NOMO-1 treated with DMSO at 0.1 percent for 48 hours (cell line): ENCODE results near the gene IL6R.
"Not testable (repeated sequence)": the region's sequence is repeated elsewhere in the genome, so short reads cannot be mapped to it uniquely, and the experiment has no call there.

Experiments used
- DNase-seq: peaks from one replicate; lab custom pipeline; 2025; ENCODE audit not compliant: unreplicated experiment; lab: John Stamatoyannopoulos, UW

IL6R gene

DNA sequence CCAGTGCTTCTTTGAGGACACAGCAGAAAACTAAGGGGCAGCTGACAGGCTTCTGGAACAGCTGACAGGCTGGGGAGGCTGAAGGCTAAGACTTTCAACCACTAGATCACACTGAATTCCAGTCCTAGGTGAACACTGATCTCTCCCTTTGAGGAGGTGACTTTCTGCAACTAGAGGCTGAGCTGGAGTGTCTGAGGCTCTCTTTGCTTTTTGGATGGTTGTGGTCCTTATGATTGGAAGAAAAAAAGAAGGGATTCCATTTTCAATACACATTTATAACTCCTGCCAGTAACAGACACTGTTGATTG lies 1.4 kb downstream of the IL6R start:
- no peak for DNase-seq

DNA sequence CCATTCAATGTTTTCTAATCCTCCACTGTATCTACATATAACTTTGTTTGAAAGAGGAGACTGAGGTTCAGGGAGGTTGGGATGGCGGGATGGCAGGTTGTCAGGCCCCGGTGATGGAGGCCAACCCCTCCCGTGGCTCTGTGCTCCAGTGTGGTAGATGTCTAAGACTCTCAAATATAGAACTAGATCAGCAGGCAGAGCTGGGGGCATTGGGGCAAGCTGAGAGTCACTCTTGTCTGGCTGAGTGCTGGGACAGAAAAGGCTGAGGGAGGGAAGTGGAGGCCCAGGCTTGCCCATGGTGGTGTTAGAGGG lies 1.7 kb downstream of the IL6R start:
- DNase-seq, result no peak

GRCh38 chr1:154407198-154408091 lies 2.3 kb downstream of the IL6R start:
- peak; percentile 92 for DNase-seq

- DNase-seq, result no peak
Observed at GRCh38 chr1:154408174-154408777, 3.1 kb downstream of the IL6R start.

- DNase-seq, result no peak
Observed at GRCh38 chr1:154410185-154410827, 5.2 kb downstream of the IL6R start.

- DNase-seq, result peak; percentile 52
Observed at GRCh38 chr1:154411525-154411924, 6.4 kb downstream of the IL6R start.

GRCh38 chr1:154413177-154413783 lies 8.1 kb downstream of the IL6R start:
- DNase-seq, result no peak

DNA sequence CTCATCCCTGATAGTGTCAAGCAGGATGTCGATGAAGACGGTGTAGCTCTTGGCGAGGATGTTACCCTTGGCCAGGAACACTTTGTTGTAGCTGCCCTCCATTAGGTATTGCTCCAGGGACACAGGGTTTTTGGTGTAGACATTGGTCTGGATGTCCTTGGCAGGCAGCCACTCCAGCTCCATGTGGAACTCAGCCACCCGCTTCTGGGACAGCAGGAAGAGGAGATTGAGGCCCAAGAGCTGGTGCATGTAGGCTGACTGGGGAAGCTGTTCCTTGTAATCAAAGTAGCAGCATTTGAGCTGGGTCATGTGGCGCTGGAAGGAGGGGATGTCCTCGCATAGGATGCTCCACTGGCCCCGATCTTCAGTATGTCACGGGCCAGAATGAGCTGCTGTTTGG lies 9.5 kb downstream of the IL6R start:
- DNase-seq, result no peak

DNA sequence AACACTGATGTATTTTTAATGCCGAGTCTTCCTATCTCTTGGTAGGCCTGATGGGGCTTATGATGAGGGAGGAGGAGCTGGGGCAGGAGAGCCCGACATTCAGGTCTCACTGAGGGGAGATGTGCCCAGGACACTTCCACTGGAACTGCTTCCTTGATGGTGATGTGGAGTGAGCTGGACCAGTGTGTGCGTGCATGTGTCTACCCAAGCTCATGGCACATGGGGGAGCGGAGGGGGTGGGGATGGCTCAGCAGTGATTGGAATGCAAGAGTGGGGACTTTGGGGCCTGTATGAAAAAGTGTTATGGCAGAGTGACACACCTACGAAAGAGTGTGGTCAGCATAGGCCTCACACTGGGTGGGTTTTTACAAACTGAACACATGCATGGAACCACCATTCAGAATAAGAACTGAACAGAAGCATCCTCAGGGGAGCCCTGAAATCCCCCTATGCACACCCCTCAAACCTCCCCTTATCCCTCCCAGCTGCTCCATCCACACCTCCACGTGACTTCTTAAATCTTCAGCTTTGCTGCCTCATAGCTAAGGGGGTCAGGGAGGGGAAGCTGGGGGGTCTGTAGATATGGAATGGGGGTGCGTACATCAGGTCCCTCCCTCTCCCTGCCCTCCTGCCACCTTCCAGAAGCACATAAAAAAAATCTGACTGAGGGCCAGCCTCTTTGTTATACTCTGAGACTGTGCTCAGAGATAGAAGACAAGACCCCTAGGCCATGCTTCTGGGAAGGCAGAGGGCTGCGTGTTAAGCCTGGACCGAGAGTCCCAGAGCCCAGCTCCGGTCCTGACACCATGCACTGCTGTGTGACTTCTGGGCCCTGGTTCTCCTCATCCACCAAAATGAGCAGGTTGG lies 11.6 kb downstream of the IL6R start:
- no peak for DNase-seq

DNA sequence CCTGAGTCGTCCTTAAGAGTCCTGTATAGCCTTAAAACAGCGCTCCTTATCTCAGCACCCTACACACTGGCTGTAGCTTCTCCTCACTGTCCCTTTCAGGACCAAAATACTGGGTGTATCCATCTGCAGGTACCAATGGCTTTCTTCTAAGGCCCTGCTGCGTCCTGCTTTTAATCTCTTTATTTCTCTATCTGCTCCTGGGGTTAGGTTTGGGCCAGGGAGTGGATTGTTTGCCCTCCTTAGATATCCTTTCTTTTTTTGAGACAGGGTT lies 12.1 kb downstream of the IL6R start:
- DNase-seq, result no peak

- no peak for DNase-seq
Observed at GRCh38 chr1:154418062-154418921, 13.1 kb downstream of the IL6R start.

DNA sequence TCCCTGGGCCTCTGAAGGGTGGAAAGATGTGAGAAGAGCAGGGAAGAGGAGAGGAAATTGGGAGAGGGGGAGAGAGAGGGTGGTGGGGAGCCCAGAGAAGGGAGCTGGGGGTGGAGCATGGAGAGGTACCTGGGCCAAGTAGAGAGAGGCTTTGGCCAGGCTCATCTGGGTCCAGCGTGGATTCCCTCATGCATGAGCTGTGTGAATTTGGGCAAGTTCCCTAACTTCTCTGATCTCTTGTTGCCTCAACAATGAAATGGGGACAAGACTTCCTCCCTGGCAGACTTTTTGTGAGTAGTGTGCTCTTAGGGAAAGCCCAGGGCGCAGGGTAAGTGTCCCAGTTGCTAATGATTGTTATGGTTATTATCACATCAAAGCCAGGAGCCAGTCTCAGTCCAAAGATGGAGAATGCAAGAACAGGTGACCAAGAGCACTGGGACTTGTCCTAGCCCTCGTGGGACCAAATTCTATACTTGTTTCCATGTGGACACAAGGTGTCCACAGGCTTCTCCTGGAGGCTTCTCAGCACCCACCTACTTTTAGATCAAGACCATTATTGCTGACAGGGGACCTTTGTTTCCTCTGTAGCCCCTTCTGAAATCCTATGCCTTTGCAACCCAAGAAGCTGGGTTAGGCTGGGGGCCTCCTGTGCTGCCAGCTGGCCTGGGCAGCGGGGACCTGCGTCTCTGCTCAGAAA lies 13.9 kb downstream of the IL6R start:
- DNase-seq, result no peak

DNA sequence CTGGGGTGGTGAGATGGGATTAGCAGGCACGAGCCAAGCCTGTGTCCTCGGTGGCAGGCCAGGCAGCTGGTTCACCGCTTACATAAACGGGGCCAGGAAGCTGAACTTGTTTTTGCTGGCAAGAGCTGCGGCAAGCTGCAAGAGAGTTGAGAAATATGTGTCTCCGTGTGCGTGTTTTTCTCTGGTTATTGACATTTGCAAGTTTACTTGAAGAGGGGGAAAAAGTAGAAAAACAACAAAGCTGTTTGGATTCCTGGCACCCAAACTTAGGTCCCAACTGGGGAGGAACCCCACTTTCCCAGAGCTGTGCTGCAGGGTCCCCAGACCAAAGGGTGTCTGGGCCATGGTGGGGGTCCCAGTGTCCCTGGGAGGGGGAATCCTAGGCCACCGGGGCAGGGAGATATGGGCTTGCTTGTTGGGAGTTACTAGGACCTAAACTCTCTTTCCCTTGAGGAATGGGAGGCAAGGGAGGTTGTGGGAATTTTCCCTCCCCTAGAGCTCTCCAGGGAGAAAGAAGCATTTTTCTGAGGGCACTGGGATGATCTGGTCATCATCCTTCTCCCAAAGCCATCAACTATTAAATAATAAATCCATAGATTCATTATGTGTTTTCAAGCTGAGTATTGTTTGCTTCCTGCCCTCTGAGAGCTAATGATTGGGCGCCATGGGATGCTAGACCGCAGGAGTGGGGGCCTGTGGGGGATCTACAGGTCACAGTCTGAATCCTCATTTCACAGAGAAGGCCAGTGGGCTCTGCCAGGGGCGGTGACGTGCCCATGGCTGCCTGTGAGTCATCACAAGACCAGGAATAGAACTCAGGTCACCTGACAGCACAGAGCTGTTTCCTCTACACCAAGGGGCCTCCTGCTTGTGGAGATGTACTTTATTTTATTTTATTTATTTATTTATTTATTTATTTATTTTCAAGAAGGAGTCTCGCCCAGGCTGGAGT lies 14.8 kb downstream of the IL6R start:
- peak; percentile 79 for DNase-seq

DNA sequence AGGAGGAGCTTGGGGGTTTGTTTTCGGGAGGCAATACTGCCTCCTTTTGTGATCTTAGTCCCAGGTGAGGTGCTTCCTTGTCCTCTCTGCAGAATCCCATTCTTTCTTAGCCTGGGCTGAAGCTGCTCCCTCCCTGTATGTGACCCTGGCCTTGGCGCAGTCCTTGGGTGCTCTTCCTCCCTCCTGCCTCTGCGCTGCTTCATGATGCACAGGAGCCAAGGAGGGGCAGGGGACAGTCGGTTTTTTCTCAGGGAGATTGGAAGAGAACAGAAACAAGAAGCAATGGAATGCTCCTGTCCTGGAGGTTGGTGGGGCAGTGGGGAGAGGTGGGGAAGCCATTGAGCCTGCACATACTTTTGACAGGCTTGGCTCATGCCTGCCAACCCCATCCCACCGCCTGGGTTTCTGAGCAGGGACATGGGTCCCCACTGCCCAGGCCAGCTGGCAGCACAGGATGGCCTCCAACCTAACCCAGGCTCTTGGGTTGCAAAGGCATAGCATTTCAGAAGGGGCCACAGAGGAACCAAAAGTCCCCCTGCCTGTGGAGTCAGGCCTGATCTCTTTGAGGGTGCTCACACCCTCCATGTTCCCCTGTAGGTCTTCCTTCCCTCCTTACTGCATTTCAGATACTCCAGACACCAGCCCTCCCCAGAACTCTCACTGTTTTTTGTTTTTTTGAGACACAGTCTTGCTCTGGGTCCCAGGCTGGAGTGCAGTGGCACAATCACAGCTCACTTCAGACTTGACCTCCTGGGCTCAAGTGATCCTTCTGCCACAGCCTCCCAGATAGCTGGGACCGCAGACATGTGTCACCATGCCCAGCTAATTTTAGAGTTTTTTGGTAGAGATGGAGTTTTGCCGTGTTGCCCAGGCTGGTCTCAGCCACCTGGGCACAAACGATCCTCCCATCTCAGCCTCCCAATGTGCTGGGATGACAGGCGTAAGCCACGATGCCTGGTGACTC lies 16.1 kb downstream of the IL6R start:
- no peak for DNase-seq

DNA sequence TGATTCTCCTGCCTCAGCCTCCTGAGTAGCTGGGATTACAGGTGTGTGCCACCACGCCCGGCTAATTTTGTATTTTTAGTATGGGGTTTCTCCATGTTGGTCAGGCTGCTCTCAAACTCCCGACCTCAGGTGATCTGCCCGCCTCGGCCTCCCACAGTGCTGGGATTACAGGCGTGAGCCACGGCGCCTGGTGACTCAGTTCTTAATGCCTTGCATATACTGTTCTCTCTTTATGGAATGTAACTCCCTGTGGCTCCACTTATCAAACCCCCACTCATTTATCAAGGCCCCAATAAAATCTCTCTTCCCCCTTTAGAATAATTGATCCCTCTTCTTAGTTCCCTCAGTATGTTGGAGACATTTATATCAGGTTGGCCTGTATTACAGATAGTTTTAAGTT lies 16.9 kb downstream of the IL6R start:
- not testable (repeated sequence) for DNase-seq

- no peak for DNase-seq
Observed at GRCh38 chr1:154422521-154422920, 17.4 kb downstream of the IL6R start.

GRCh38 chr1:154423304-154423987 lies 18.3 kb downstream of the IL6R start:
- DNase-seq, result peak; percentile 11
